GM23248 (cell line): Measurements from ENCODE around the gene STT3B. TPM values are rescaled to one million over a fixed set of nuclear protein-coding genes. Genes with fewer than 3 reads are reported as not detected.

ENCODE experiments used
- DNase-seq: peaks from one replicate; pipeline ENCODE4 v3.0.0-alpha.2; 2015
- H2AFZ ChIP-seq: fragments of 200-600 bp; sonication (generic); 2 replicates; pipeline ENCODE4 v1.6.1; 2016; ENCODE audit warnings: antibody characterized with exemption
- H3F3A ChIP-seq: fragments of 200-600 bp; sonication (generic); 2 replicates; pipeline ENCODE4 v1.6.1; 2016; ENCODE audit warnings: mild to moderate bottlenecking, antibody characterized with exemption, mixed run types; ENCODE audit not compliant: insufficient read depth
- H3K27ac ChIP-seq: fragments of 200-600 bp; sonication (generic); 2 replicates; pipeline ENCODE4 v1.5.1; 2016; ENCODE audit warnings: mild to moderate bottlenecking
- H3K27me3 ChIP-seq: fragments of 200-600 bp; sonication (generic); replicated peaks from 2 replicates; pipeline ENCODE4 v1.6.1; 2016; ENCODE audit warnings: mild to moderate bottlenecking; ENCODE audit not compliant: insufficient read depth
- H3K36me3 ChIP-seq: fragments of 200-600 bp; sonication (generic); 2 replicates; pipeline ENCODE4 v1.6.1; 2016; ENCODE audit warnings: low read depth, mild to moderate bottlenecking
- H3K4me1 ChIP-seq: fragments of 200-600 bp; sonication (generic); 2 replicates; pipeline ENCODE4 v1.6.1; 2016; ENCODE audit warnings: mild to moderate bottlenecking; ENCODE audit not compliant: insufficient read depth
- H3K4me2 ChIP-seq: fragments of 200-600 bp; sonication (generic); one replicate; pipeline ENCODE4 v1.6.1; 2016; ENCODE audit warnings: mild to moderate bottlenecking; ENCODE audit not compliant: unreplicated experiment
- H3K4me3 ChIP-seq: fragments of 200-600 bp; sonication (generic); 2 replicates; pipeline ENCODE4 v1.5.1; 2016; ENCODE audit warnings: mild to moderate bottlenecking
- H3K79me2 ChIP-seq: fragments of 200-600 bp; sonication (generic); 2 replicates; pipeline ENCODE4 v1.6.1; 2016; ENCODE audit warnings: mild to moderate bottlenecking; ENCODE audit not compliant: insufficient read depth
- H3K9ac ChIP-seq: fragments of 200-600 bp; sonication (generic); 2 replicates; pipeline ENCODE4 v1.6.1; 2016; ENCODE audit warnings: mild to moderate bottlenecking
- H3K9me2 ChIP-seq: fragments of 200-600 bp; sonication (generic); 2 replicates; pipeline ENCODE4 v1.6.1; 2016; ENCODE audit warnings: mixed run types, mild to moderate bottlenecking, moderate library complexity; ENCODE audit not compliant: insufficient read depth
- H3K9me3 ChIP-seq: fragments of 200-600 bp; sonication (generic); one replicate; pipeline ENCODE4 v1.6.1; 2017; ENCODE audit warnings: low read depth
- H4K20me1 ChIP-seq: fragments of 200-600 bp; sonication (generic); 2 replicates; pipeline ENCODE4 v1.6.0; 2016; ENCODE audit not compliant: insufficient read depth
- EZH2 ChIP-seq: fragments of 200-600 bp; sonication (generic); IDR thresholded peaks from 2 replicates; pipeline ENCODE4 v1.6.1; 2018; ENCODE audit warnings: antibody characterized with exemption, mild to moderate bottlenecking; ENCODE audit not compliant: insufficient read depth, poor library complexity, severe bottlenecking
- EZH2phosphoT487 ChIP-seq: fragments of 200-600 bp; sonication (generic); IDR thresholded peaks from 2 replicates; pipeline ENCODE4 v1.6.1; 2018; ENCODE audit warnings: antibody characterized with exemption, moderate library complexity, mild to moderate bottlenecking, low read depth; ENCODE audit not compliant: insufficient read depth
- WGBS, 2 experiments: methylation state at CpG; one replicate each; pipeline ENCODE4 v1.1.6; 2015 to 2017; ENCODE audit warnings: low lambda C conversion rate in 2 of 2, low coverage in 1 of 2; ENCODE audit errors: missing lambda C conversion rate in 2 of 2; 5-methylcytosine and 5-hydroxymethylcytosine counted together
- in situ Hi-C: fragments of 300-500 bp; cut with MboI; formaldehyde crosslinking; loops from 2 replicates; pipeline ENCODE4 v1.15.0; 2020
- polyA plus RNA-seq: library from polyadenylated mRNA; unstranded; fragments of >200 nt; fragmentation: Nextera tagmentation; extraction: Ambion mirVana; gene quantifications from 2 replicates; pipeline ENCODE4 v1.2.1, GENCODE V29; 2016
- total RNA-seq: library from RNA; depleted of rRNA; stranded (reverse); fragments of >200 nt; shearing (Covaris generic); gene quantifications from 2 replicates; pipeline ENCODE4 v1.2.3, GENCODE V29; 2014

STT3B gene
- total and polyA plus RNA-seq, 2 experiments from 2014 or later, result 81.5 to 174 TPM

DNA sequence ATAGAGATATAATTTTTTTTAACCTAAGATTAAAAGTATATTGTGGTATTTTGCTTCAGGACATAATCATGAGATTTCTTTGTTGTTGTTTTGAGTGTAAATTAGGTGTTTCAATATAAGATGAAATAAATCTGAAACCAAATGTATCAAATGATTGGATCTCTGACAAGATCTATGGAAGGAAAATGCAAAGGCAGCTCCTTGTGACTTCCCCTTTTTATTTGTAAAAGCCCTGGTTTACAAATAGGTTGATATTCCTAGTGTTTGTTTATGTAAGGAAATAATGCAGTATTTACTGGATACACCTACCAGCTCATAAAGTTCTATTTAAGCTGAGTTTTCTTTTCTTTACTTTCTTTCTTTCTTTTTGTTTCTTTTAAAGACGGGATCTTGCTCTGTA, 35.9 kb downstream of the STT3B start:
- TF ChIP-seq EZH2, result no peak
- TF ChIP-seq EZH2phosphoT487, result no peak

GRCh38 chr3:31571325-31571724, 38.6 kb downstream of the STT3B start:
- TF ChIP-seq EZH2phosphoT487, result no peak
- no peak for TF ChIP-seq EZH2
- in situ Hi-C loops, result no loop called here
- Histone ChIP-seq H3K36me3 (no peaks in the 10 kb centered on the region), H4K20me1 (peaks cover 21% of the 10 kb centered on the region; the same call in 1 of the 2 replicates), H3K79me2 (peaks cover 97% of the 10 kb centered on the region), H3K4me1 (no peaks in the 10 kb centered on the region), H3K9ac (no peak overlapping the region), H3K4me2 (no peak overlapping the region), H3F3A (no peaks in the 10 kb centered on the region), H3K9me3 (no peaks in the 10 kb centered on the region), H3K9me2 (no peaks in the 10 kb centered on the region), H3K27ac (no peak overlapping the region), H2AFZ (no peak overlapping the region), H3K27me3 (no peaks in the 10 kb centered on the region), H3K4me3 (no peak overlapping the region)
- no peak for DNase-seq
- 93 to 100% methylated on average over 1 of the region's 1 CpG for WGBS, 2 experiments

More for the DNA sequence above, 35.9 kb downstream of the STT3B start:
- Histone ChIP-seq H3K27me3 (no peaks in the 10 kb centered on the region), H2AFZ (no peak overlapping the region), H3K9me2 (no peaks in the 10 kb centered on the region), H4K20me1 (peaks cover 19% of the 10 kb centered on the region; the same call in 1 of the 2 replicates), H3K9me3 (no peaks in the 10 kb centered on the region), H3K9ac (no peak overlapping the region), H3K36me3 (no peaks in the 10 kb centered on the region), H3K79me2 (peaks cover 97% of the 10 kb centered on the region), H3K4me2 (no peak overlapping the region), H3K4me1 (peaks cover 9% of the 10 kb centered on the region), H3F3A (no peaks in the 10 kb centered on the region), H3K27ac (no peak overlapping the region), H3K4me3 (no peak overlapping the region)
- in situ Hi-C loops, result no loop called here
- DNase-seq, result no peak
- WGBS, 2 experiments, result 95 to 100% methylated on average over 1 of the region's 1 CpG

DNA sequence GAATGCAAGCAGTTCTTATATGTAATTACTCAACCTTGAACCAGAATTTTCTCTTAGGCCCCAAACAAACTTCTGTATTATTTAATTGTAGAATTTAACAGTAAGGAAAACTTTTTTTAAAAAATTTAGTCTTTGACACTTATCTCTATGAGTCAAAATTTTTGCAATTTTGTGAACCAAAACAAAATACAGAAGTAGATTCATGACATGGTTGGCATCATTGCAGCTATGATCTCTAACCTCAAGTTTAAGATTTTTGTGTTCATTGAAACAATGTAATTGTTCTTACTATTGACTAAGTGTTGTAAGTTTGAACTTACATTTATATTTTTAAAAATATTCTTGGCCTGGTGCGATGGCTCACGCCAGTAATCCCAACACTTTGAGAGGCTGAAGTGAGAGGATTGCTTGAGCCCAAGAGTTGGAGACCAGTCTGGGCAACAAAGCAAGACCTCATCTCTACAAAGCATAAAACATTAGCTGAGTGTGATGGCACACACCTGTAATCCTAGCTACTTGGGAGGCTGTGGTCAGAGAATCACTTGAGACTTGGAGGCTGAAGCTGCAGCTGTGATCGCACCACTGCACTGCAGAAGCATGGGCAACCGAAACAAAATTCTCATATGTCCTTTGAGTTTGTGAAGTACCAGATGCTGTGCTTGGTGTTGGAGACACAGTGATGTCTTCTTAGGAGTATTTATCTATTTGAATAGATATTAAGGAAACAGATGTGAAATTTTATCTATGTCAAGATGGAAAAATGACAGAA, 39.7 kb downstream of the STT3B start:
- 96 to 97% methylated on average over 4 of the region's 4 CpGs for WGBS, 2 experiments
- no peak overlapping the region for H3K27ac ChIP-seq
- peaks cover 21% of the 10 kb centered on the region; the same call in 1 of the 2 replicates for H4K20me1 ChIP-seq
- no peak overlapping the region for H3K4me2 ChIP-seq
- no peaks in the 10 kb centered on the region for H3K9me3 ChIP-seq
- 0 out of 2 replicates have a peak, but pooled peaks cover 3% of the 10 kb centered on the region for H3K36me3 ChIP-seq
- peaks cover 97% of the 10 kb centered on the region for H3K79me2 ChIP-seq
- no peaks in the 10 kb centered on the region for H3K27me3 ChIP-seq
- no peak overlapping the region for H3K4me3 ChIP-seq
- no peak overlapping the region for H2AFZ ChIP-seq
- H3K9ac ChIP-seq, result no peak overlapping the region
- no peak for DNase-seq
- TF ChIP-seq EZH2 (no peak), EZH2phosphoT487 (no peak)
- no peaks in the 10 kb centered on the region for H3F3A ChIP-seq
- in situ Hi-C loops, result no loop called here
- H3K4me1 ChIP-seq, result no peaks in the 10 kb centered on the region
- no peaks in the 10 kb centered on the region for H3K9me2 ChIP-seq

- H3K27me3 ChIP-seq, result no peaks in the 10 kb centered on the region
- no peak overlapping the region for H3K4me3 ChIP-seq
- in situ Hi-C loops, result no loop called here
- no peaks in the 10 kb centered on the region for H3K9me3 ChIP-seq
- 0 out of 2 replicates have a peak, but pooled peaks cover 3% of the 10 kb centered on the region for H3K36me3 ChIP-seq
- no peak for DNase-seq
- peaks cover 97% of the 10 kb centered on the region for H3K79me2 ChIP-seq
- no peaks in the 10 kb centered on the region for H3F3A ChIP-seq
- H3K9ac ChIP-seq, result no peak overlapping the region
- no peaks in the 10 kb centered on the region for H3K9me2 ChIP-seq
- 65 to 66% methylated on average over 3 of the region's 3 CpGs for WGBS, 2 experiments
- H3K27ac ChIP-seq, result no peak overlapping the region
- no peak overlapping the region for H2AFZ ChIP-seq
- TF ChIP-seq EZH2, result no peak
- no peak for TF ChIP-seq EZH2phosphoT487
- peaks cover 16% of the 10 kb centered on the region; the same call in 1 of the 2 replicates for H4K20me1 ChIP-seq
- H3K4me2 ChIP-seq, result no peak overlapping the region
- no peaks in the 10 kb centered on the region for H3K4me1 ChIP-seq
Measured at GRCh38 chr3:31573036-31573779, 40.5 kb downstream of the STT3B start.
